HG02763 (cell line): ENCODE measurements around the gene ERVH48-1.
"Not testable (repeated sequence)": the region's sequence is repeated elsewhere in the genome, so short reads cannot be mapped to it uniquely, and the experiment has no call there.

Experiments
- ATAC-seq: cut with Tn5 transposase; IDR thresholded peaks from one replicate; pipeline ENCODE4 v1.9.1; 2021; ENCODE audit warnings: mild to moderate bottlenecking, moderate library complexity; ENCODE audit not compliant: unreplicated experiment

Gene ERVH48-1

GRCh38 chr21:42939582-42940413 is 14.4 kb upstream of the ERVH48-1 start:
- no peak for ATAC-seq

- not testable (repeated sequence) for ATAC-seq
These were observed 13.2 kb upstream of the ERVH48-1 start for GRCh38 chr21:42938606-42938995.

GRCh38 chr21:42937960-42938605 is 12.7 kb upstream of the ERVH48-1 start:
- no peak for ATAC-seq

GRCh38 chr21:42937034-42937940 is 11.9 kb upstream of the ERVH48-1 start:
- ATAC-seq, result not testable (repeated sequence)

- ATAC-seq, result not testable (repeated sequence)
These were observed 10.9 kb upstream of the ERVH48-1 start for GRCh38 chr21:42936360-42936759.

GRCh38 chr21:42933973-42934372 is 8.5 kb upstream of the ERVH48-1 start:
- not testable (repeated sequence) for ATAC-seq

GRCh38 chr21:42933137-42933970 is 7.9 kb upstream of the ERVH48-1 start:
- not testable (repeated sequence) for ATAC-seq

- ATAC-seq, result not testable (repeated sequence)
These were observed 7.1 kb upstream of the ERVH48-1 start for GRCh38 chr21:42932378-42933136.

- ATAC-seq, result no peak
These were observed 6.3 kb upstream of the ERVH48-1 start for GRCh38 chr21:42931560-42932235.

GRCh38 chr21:42929969-42930368 is 4.5 kb upstream of the ERVH48-1 start:
- no peak for ATAC-seq

GRCh38 chr21:42927474-42928200 is 2.2 kb upstream of the ERVH48-1 start:
- ATAC-seq, result not testable (repeated sequence)

GRCh38 chr21:42924433-42924751 is 1.0 kb downstream of the ERVH48-1 start:
- no peak for ATAC-seq

- no peak for ATAC-seq
These were observed 1.6 kb downstream of the ERVH48-1 start for GRCh38 chr21:42923553-42924432.

GRCh38 chr21:42922918-42923317 is 2.5 kb downstream of the ERVH48-1 start:
- no peak for ATAC-seq

GRCh38 chr21:42921927-42922326 is 3.5 kb downstream of the ERVH48-1 start:
- no peak for ATAC-seq

- no peak for ATAC-seq
These were observed 7.1 kb downstream of the ERVH48-1 start for GRCh38 chr21:42918291-42918690.

GRCh38 chr21:42913476-42913875 is 12.0 kb downstream of the ERVH48-1 start:
- no peak for ATAC-seq
